ENCODE measurements around the gene ASAP2.

ASAP2 gene

DNA sequence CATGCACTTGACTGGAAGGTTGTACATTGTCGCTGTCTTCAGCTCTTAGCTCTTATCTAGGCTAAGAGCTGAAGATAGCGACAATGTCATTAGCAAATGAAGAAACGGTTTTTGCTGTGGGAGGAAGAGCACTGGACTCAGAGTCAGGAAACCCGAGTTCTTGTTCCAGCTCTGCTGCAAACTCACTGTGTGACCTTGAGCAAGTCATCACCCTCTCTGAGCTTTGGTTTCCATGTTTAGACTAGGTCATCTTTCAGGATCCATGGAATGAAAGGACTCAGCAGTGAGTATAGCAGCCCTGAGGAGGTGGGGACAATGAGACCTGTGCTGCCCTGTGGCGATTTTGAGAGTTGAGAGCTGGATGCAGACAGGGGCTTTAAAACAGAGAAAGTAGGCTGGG, 85.3 kb downstream of the ASAP2 start:
- no peak for TF ChIP-seq CTCF (IDR thresholded peaks at IDR 0.05; ENCODE audit: low read depth, low read length, missing control alignments)
- no peak for DNase-seq (ENCODE audit: low read depth)

DNA sequence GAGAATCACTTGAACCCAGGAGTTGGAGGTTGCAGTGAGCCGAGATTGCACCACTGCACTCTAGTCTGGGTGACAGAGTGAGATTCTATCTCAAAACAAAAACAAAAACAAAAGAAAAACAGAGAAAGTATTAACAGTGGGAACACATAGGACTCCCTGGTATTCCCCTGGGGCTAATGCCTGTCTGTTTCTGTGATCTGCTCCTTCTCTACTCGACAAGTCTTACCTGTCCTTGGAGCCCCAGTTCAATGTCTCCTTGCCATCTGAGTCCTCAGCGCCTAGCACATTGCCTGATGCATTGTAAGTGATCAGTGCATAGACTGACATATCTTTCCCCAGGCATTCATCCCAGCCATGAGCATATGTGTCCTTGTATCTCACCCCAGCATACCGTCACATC, 85.8 kb downstream of the ASAP2 start:
- no peak for TF ChIP-seq CTCF (IDR thresholded peaks at IDR 0.05; ENCODE audit: low read depth, low read length, missing control alignments)
- H3K4me3 ChIP-seq (ENCODE audit: low read depth, low read length): no peak overlapping the region
- DNase-seq (ENCODE audit: low read depth): no peak

More for the DNA sequence above, 85.3 kb downstream of the ASAP2 start:
- H3K4me3 ChIP-seq (ENCODE audit: low read depth, low read length): no peak overlapping the region

GRCh38 chr2:9294764-9295163, 88.2 kb downstream of the ASAP2 start:
- DNase-seq (ENCODE audit: low read depth): no peak
- H3K4me3 ChIP-seq (ENCODE audit: low read depth, low read length): no peak overlapping the region
- no peak for TF ChIP-seq CTCF (IDR thresholded peaks at IDR 0.05; ENCODE audit: low read depth, low read length, missing control alignments)

DNA sequence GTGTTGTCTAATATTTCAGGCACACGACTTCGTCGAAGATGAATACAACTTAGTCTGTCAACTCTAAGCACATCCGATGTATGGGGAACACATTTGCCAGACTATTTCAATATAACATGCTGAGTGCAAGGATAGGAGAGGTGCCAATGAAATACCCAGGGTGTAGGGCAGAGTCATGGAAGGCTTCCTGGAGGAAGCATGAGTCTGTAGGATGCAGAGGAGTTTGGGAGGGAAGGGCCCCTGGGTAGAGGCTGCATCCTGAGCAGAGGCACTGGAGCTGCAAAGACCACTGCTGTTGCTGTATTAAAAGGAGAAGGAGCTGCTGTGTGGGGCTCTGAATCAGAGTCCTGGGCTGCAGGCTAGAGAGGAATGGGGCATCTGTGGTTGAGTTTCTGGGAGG, 89.9 kb downstream of the ASAP2 start:
- TF ChIP-seq CTCF (IDR thresholded peaks at IDR 0.05; ENCODE audit: low read depth, low read length, missing control alignments): no peak
- H3K4me3 ChIP-seq (ENCODE audit: low read depth, low read length): no peak overlapping the region
- no peak for DNase-seq (ENCODE audit: low read depth)

- no peak overlapping the region for H3K4me3 ChIP-seq (ENCODE audit: low read depth, low read length)
- DNase-seq (ENCODE audit: low read depth): no peak
- TF ChIP-seq CTCF (IDR thresholded peaks at IDR 0.05; ENCODE audit: low read depth, low read length, missing control alignments): no peak
Measured at GRCh38 chr2:9297156-9297555, 90.5 kb downstream of the ASAP2 start.

DNA sequence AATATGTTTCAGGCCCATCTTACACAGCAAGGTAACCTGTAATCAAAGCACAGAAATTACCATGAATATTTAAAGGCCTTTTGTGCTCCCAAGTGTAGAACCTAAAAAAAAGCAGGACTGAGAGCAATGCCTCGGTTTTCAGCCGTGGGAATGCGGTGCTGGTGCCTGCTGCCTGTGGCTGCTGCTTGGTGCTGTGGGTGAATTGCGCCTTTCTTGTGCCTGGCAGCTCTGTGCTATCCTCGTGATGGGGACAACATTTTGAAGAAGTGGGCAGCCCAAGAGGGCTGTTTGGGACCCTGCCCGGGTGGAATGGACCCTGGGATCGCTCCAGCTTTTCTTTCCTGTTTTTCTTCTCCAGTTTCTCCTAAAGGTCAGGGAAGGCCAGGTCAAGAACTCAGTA, 91.2 kb downstream of the ASAP2 start:
- no peak for TF ChIP-seq CTCF (IDR thresholded peaks at IDR 0.05; ENCODE audit: low read depth, low read length, missing control alignments)
- no peak for DNase-seq (ENCODE audit: low read depth)
- H3K4me3 ChIP-seq (ENCODE audit: low read depth, low read length): no peak overlapping the region

GRCh38 chr2:9298583-9298982, 92.0 kb downstream of the ASAP2 start:
- TF ChIP-seq CTCF (IDR thresholded peaks at IDR 0.05; ENCODE audit: low read depth, low read length, missing control alignments): no peak
- DNase-seq (ENCODE audit: low read depth): no peak
- no peak overlapping the region for H3K4me3 ChIP-seq (ENCODE audit: low read depth, low read length)
